NT2/D1 (cell line): Measurements from ENCODE around the gene TMEM26.
"Not testable (repeated sequence)": the region's sequence is repeated elsewhere in the genome, so short reads cannot be mapped to it uniquely, and the experiment has no call there.

Experiments
- DNase-seq: peaks from one replicate; pipeline ENCODE4 v3.0.0-alpha.2; 2011; ENCODE audit warnings: low read depth, low spot score
- H3K27me3 ChIP-seq: 2 replicates; pipeline ENCODE4 v1.6.0; 2011; ENCODE audit warnings: mild to moderate bottlenecking; ENCODE audit not compliant: insufficient read length, insufficient read depth
- H3K36me3 ChIP-seq: 2 replicates; pipeline ENCODE4 v1.6.1; 2011; ENCODE audit warnings: mild to moderate bottlenecking, low read length, mixed read lengths; ENCODE audit not compliant: insufficient read depth, insufficient read length
- H3K4me1 ChIP-seq: 2 replicates; pipeline ENCODE4 v1.5.1; 2011; ENCODE audit not compliant: insufficient read depth, insufficient read length
- H3K4me3 ChIP-seq: 2 replicates; pipeline ENCODE4 v1.5.1; 2011; ENCODE audit warnings: low read depth; ENCODE audit not compliant: insufficient read length
- H3K9ac ChIP-seq: 2 replicates; pipeline ENCODE4 v1.6.0; 2011; ENCODE audit warnings: low read depth; ENCODE audit not compliant: insufficient read length
- H3K9me3 ChIP-seq: 2 replicates; pipeline ENCODE4 v1.5.1; 2011; ENCODE audit warnings: mild to moderate bottlenecking, low read length; ENCODE audit not compliant: insufficient read depth
- SUZ12 ChIP-seq: IDR thresholded peaks from 2 replicates; pipeline ENCODE4 v1.6.1; 2011; ENCODE audit not compliant: insufficient read length, insufficient read depth; ENCODE audit errors: extremely low read depth
- YY1 ChIP-seq: IDR thresholded peaks from 2 replicates; pipeline ENCODE4 v1.6.1; 2011; ENCODE audit not compliant: insufficient read length, insufficient read depth
- ZNF274 ChIP-seq: IDR thresholded peaks from 2 replicates; pipeline ENCODE4 v1.6.1; 2011; ENCODE audit warnings: mild to moderate bottlenecking, low read depth, low read length

Gene TMEM26

GRCh38 chr10:61397175-61397986 is 55.8 kb downstream of the TMEM26 start:
- no peak for DNase-seq
- no peak for TF ChIP-seq YY1
- TF ChIP-seq ZNF274, result no peak
- TF ChIP-seq SUZ12, result no peak
- H3K4me1 ChIP-seq, result no peaks in the 10 kb centered on the region
- H3K9me3 ChIP-seq, result no peaks in the 10 kb centered on the region
- no peak overlapping the region for H3K9ac ChIP-seq
- H3K27me3 ChIP-seq, result no peaks in the 10 kb centered on the region
- H3K4me3 ChIP-seq, result no peak overlapping the region
- no peaks in the 10 kb centered on the region for H3K36me3 ChIP-seq

- no peak for DNase-seq
- Histone ChIP-seq H3K4me3 (no peak overlapping the region), H3K4me1 (no peaks in the 10 kb centered on the region), H3K36me3 (no peaks in the 10 kb centered on the region), H3K9ac (no peak overlapping the region), H3K9me3 (no peaks in the 10 kb centered on the region), H3K27me3 (no peaks in the 10 kb centered on the region)
- no peak for TF ChIP-seq SUZ12
- TF ChIP-seq ZNF274, result no peak
- no peak for TF ChIP-seq YY1
These were observed 61.9 kb downstream of the TMEM26 start for GRCh38 chr10:61391281-61391680.

GRCh38 chr10:61390851-61391250 is 62.3 kb downstream of the TMEM26 start:
- Histone ChIP-seq H3K4me3 (no peak overlapping the region), H3K36me3 (no peaks in the 10 kb centered on the region), H3K9ac (no peak overlapping the region), H3K27me3 (no peaks in the 10 kb centered on the region), H3K4me1 (no peaks in the 10 kb centered on the region), H3K9me3 (no peaks in the 10 kb centered on the region)
- TF ChIP-seq ZNF274 (no peak), YY1 (no peak), SUZ12 (no peak)
- no peak for DNase-seq

- Histone ChIP-seq H3K9ac (no peak overlapping the region), H3K27me3 (no peaks in the 10 kb centered on the region), H3K36me3 (no peaks in the 10 kb centered on the region), H3K4me1 (no peaks in the 10 kb centered on the region), H3K9me3 (no peaks in the 10 kb centered on the region), H3K4me3 (no peak overlapping the region)
- TF ChIP-seq ZNF274 (no peak), SUZ12 (no peak), YY1 (no peak)
- DNase-seq, result no peak
These were observed 63.3 kb downstream of the TMEM26 start for GRCh38 chr10:61389887-61390286.

GRCh38 chr10:61388986-61389385 is 64.2 kb downstream of the TMEM26 start:
- not testable (repeated sequence) for H3K27me3 ChIP-seq, H3K4me1 ChIP-seq, DNase-seq, H3K9me3 ChIP-seq, H3K36me3 ChIP-seq, H3K4me3 ChIP-seq, H3K9ac ChIP-seq

DNA sequence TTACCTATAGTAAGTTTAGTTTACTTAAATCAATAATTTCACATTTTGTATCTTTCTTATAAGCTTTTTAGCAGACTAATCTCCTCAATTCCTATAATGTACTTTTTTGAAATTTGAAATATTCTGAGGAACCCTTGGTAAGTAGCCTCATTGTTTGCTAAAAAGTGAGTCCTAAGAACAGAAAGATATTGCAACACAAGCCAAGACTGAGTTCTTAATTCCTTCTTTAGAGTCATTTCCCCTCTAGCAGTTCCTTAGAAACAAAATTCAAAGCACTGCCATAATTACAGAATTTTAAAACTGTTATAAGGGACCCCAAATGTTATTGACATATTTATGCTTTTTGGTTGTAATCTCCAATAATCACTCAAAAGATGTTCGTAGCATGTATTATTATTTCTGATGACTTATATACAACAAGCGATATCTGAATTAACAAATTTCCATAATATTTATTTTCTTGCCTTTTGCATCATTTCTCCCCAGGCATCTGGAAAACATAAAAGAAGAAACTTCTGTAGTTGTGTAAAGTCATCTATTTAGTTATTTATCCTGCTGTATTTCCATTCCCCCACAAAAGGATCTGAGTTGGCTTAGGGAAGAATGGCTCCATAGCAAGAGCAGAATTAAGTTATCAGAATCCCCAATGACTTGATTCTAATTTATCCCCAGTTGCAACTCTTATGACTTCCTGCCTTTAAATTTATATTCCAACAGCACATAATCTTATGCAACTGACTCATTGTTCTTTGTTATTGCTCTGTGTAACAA is 67.8 kb downstream of the TMEM26 start:
- no peak overlapping the region for H3K4me3 ChIP-seq
- TF ChIP-seq ZNF274, result no peak
- no peak for TF ChIP-seq SUZ12
- no peaks in the 10 kb centered on the region for H3K9me3 ChIP-seq
- DNase-seq, result no peak
- no peak overlapping the region for H3K9ac ChIP-seq
- H3K36me3 ChIP-seq, result no peaks in the 10 kb centered on the region
- no peaks in the 10 kb centered on the region for H3K27me3 ChIP-seq
- no peaks in the 10 kb centered on the region for H3K4me1 ChIP-seq

- DNase-seq, H3K9me3 ChIP-seq, H3K36me3 ChIP-seq, H3K4me3 ChIP-seq, H3K27me3 ChIP-seq, H3K9ac ChIP-seq, H3K4me1 ChIP-seq: not testable (repeated sequence)
These were observed 72.0 kb downstream of the TMEM26 start for GRCh38 chr10:61381153-61381552.
